Measurements from ENCODE around the gene NASP.

Gene NASP

DNA sequence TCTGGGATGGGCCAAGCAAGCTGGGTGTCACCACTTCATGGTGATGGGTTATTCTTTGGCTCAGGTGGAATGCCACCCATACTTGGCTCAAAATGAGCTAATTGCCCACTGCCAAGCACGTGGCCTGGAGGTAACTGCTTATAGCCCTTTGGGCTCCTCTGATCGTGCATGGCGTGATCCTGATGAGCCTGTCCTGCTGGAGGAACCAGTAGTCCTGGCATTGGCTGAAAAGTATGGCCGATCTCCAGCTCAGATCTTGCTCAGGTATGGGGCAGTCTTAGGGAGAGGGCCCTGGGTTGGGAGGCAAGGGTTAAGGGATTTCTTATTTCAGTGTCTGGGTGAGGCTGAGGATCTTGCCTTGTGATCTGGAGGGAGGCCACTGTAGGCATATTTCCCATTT is 15.4 kb upstream of the NASP start:
- H3K9ac ChIP-seq = no peak overlapping the region
- TF ChIP-seq, protein P1, sequence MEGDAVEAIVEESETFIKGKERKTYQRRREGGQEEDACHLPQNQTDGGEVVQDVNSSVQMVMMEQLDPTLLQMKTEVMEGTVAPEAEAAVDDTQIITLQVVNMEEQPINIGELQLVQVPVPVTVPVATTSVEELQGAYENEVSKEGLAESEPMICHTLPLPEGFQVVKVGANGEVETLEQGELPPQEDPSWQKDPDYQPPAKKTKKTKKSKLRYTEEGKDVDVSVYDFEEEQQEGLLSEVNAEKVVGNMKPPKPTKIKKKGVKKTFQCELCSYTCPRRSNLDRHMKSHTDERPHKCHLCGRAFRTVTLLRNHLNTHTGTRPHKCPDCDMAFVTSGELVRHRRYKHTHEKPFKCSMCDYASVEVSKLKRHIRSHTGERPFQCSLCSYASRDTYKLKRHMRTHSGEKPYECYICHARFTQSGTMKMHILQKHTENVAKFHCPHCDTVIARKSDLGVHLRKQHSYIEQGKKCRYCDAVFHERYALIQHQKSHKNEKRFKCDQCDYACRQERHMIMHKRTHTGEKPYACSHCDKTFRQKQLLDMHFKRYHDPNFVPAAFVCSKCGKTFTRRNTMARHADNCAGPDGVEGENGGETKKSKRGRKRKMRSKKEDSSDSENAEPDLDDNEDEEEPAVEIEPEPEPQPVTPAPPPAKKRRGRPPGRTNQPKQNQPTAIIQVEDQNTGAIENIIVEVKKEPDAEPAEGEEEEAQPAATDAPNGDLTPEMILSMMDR (IDR thresholded peaks at IDR 0.05) = no peak
- no peaks in the 10 kb centered on the region for H3K36me3 ChIP-seq (ENCODE audit: control insufficient read depth, insufficient read depth, low read length)
- no peaks in the 10 kb centered on the region for H3K4me1 ChIP-seq
- H3K27me3 ChIP-seq (ENCODE audit: control insufficient read depth, insufficient read depth, low read length) = no peaks in the 10 kb centered on the region
- no peak overlapping the region for H3K4me2 ChIP-seq (ENCODE audit: low read length)
- no peak overlapping the region for H2AFZ ChIP-seq
- no peak overlapping the region for H3K27ac ChIP-seq
- H3K4me3 ChIP-seq (ENCODE audit: low read depth, low read length) = no peak overlapping the region
- H3K9me3 ChIP-seq (ENCODE audit: control insufficient read depth, low read length) = no peaks in the 10 kb centered on the region
- H3K79me2 ChIP-seq = no peaks in the 10 kb centered on the region

DNA sequence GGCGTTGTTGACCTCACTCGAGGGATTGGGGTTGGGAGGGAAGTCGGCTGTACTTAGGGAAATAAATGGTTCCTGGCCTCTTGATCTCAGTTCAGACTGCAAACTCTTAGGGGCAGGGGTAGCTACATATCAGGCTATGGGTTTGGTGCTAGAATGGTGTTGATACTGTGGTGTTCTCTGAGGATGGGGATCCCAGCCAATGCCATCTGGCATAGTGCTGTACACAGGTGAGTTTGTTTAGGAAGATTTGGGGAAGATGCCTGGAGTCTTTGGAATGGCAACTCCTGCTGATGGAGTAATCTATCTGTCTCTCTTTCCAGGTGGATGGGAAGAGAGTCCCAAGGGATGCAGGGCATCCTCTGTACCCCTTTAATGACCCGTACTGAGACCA is 14.3 kb upstream of the NASP start:
- Histone ChIP-seq H3K9ac (no peak overlapping the region), H3K4me2 (ENCODE audit: low read length) (no peak overlapping the region), H2AFZ (no peak overlapping the region), H3K4me3 (ENCODE audit: low read depth, low read length) (no peak overlapping the region), H3K79me2 (no peaks in the 10 kb centered on the region), H3K27ac (no peak overlapping the region), H3K4me1 (no peaks in the 10 kb centered on the region), H3K27me3 (ENCODE audit: control insufficient read depth, insufficient read depth, low read length) (no peaks in the 10 kb centered on the region), H3K9me3 (ENCODE audit: control insufficient read depth, low read length) (no peaks in the 10 kb centered on the region), H3K36me3 (ENCODE audit: control insufficient read depth, insufficient read depth, low read length) (no peaks in the 10 kb centered on the region)
- TF ChIP-seq, protein P1 (IDR thresholded peaks at IDR 0.05) = no peak

DNA sequence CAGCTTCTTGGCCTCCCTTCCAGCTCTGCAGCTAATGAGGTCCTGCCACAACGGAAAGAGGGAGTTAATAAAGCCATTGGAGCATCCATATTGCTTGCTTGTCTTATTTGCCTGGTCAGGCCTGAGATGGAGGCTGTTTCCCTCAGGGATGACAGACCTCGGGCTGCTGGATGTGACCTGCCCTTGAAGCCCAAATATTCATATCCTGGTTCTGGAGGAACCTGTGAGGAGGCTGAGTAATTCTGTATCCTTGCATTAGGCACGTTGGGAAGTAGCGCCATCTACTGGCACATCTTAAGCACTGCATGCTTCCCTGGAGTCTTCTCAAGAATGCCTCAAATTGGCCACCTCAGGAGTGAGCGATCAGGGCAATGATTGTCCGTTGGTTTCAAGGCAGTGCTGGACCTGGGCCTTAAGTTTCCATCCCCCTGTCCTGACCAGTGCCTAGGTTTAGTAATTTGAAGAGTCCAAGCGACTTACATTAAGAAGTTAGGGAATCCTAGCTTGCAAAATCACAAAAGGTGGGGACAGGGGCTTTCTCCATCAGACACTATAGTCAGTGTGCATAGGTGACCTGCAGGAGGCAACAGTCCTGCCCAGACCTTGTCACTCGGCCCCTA is 13.8 kb upstream of the NASP start:
- Histone ChIP-seq H2AFZ (no peak overlapping the region), H3K79me2 (no peaks in the 10 kb centered on the region), H3K4me2 (ENCODE audit: low read length) (no peak overlapping the region), H3K9ac (no peak overlapping the region), H3K27ac (no peak overlapping the region), H3K4me1 (no peaks in the 10 kb centered on the region), H3K4me3 (ENCODE audit: low read depth, low read length) (no peak overlapping the region), H3K27me3 (ENCODE audit: control insufficient read depth, insufficient read depth, low read length) (no peaks in the 10 kb centered on the region), H3K9me3 (ENCODE audit: control insufficient read depth, low read length) (no peaks in the 10 kb centered on the region), H3K36me3 (ENCODE audit: control insufficient read depth, insufficient read depth, low read length) (no peaks in the 10 kb centered on the region)
- TF ChIP-seq, protein P1 (IDR thresholded peaks at IDR 0.05) = peak; percentile 91

DNA sequence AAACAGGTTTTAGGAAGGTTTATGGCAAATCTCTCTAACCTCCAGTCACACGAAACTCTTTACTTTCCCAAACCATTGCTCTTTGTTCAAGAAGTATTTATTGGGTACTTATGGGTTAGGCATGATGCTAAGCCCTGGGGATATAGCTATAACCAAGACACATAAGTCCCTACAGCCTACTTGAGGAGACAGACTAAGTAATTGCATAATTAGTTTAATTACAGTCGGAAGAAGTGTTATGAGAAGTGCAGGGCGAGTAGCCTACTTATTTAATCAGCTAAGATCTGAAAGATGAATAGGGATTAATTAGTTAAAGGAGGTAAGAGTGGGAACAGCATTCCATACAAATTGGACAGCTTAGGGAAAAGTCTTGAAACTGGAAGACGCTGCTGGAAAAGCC is 13.2 kb upstream of the NASP start:
- Histone ChIP-seq H3K9ac (no peak overlapping the region), H3K4me1 (no peaks in the 10 kb centered on the region), H3K36me3 (ENCODE audit: control insufficient read depth, insufficient read depth, low read length) (no peaks in the 10 kb centered on the region), H3K4me2 (ENCODE audit: low read length) (no peak overlapping the region), H3K9me3 (ENCODE audit: control insufficient read depth, low read length) (no peaks in the 10 kb centered on the region), H3K4me3 (ENCODE audit: low read depth, low read length) (no peak overlapping the region), H2AFZ (no peak overlapping the region), H3K79me2 (no peaks in the 10 kb centered on the region), H3K27me3 (ENCODE audit: control insufficient read depth, insufficient read depth, low read length) (no peaks in the 10 kb centered on the region), H3K27ac (no peak overlapping the region)
- TF ChIP-seq, protein P1 (IDR thresholded peaks at IDR 0.05) = no peak

DNA sequence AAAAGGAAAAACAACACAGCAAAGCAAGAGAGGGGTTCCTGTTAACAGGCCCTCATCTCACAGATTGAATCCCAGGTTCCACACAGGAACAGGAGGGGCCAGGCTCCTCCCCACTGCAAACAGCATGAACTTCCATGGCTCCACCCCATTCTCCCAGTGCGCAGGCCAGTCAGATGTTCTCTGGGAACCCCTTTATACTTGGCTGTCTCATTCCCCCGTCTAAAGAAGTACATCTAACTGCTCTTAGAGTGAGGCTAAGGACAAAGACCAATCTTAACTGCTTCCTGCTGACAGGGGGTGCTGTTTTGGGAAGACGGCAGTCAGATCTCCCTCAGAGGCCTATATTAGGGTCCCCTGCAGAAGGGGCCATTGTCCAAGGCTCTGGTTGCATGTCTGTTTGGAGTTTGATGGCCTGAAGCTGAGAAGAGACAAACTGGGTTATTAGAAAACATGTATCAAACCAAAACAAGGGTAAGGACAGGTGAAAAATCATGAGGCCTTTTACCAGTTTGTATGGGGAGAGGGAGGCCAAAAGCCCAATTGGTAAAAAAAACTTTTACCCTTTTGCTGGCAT is 10.5 kb upstream of the NASP start:
- H3K4me3 ChIP-seq (ENCODE audit: low read depth, low read length) = no peak overlapping the region
- no peak overlapping the region for H3K4me2 ChIP-seq (ENCODE audit: low read length)
- TF ChIP-seq, protein P1 (IDR thresholded peaks at IDR 0.05) = no peak
- no peak overlapping the region for H2AFZ ChIP-seq
- no peaks in the 10 kb centered on the region for H3K4me1 ChIP-seq
- no peaks in the 10 kb centered on the region for H3K36me3 ChIP-seq (ENCODE audit: control insufficient read depth, insufficient read depth, low read length)
- no peak overlapping the region for H3K27ac ChIP-seq
- H3K27me3 ChIP-seq (ENCODE audit: control insufficient read depth, insufficient read depth, low read length) = no peaks in the 10 kb centered on the region
- H3K79me2 ChIP-seq = no peaks in the 10 kb centered on the region
- H3K9ac ChIP-seq = no peak overlapping the region
- no peaks in the 10 kb centered on the region for H3K9me3 ChIP-seq (ENCODE audit: control insufficient read depth, low read length)
